ENCODE data around the gene TRIM56.
"Not testable (repeated sequence)": the region's sequence is repeated elsewhere in the genome, so short reads cannot be mapped to it uniquely, and the experiment has no call there.

The TRIM56 gene, protein sequence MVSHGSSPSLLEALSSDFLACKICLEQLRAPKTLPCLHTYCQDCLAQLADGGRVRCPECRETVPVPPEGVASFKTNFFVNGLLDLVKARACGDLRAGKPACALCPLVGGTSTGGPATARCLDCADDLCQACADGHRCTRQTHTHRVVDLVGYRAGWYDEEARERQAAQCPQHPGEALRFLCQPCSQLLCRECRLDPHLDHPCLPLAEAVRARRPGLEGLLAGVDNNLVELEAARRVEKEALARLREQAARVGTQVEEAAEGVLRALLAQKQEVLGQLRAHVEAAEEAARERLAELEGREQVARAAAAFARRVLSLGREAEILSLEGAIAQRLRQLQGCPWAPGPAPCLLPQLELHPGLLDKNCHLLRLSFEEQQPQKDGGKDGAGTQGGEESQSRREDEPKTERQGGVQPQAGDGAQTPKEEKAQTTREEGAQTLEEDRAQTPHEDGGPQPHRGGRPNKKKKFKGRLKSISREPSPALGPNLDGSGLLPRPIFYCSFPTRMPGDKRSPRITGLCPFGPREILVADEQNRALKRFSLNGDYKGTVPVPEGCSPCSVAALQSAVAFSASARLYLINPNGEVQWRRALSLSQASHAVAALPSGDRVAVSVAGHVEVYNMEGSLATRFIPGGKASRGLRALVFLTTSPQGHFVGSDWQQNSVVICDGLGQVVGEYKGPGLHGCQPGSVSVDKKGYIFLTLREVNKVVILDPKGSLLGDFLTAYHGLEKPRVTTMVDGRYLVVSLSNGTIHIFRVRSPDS

GRCh38 chr7:101085162-101085964 is at the start of gene TRIM56:
TSS of gene TRIM56 (plus strand) at chr7:101085481. CDS start at chr7:101087313, 1,832 bp downstream.
- peak; percentile 26 for DNase-seq

DNA sequence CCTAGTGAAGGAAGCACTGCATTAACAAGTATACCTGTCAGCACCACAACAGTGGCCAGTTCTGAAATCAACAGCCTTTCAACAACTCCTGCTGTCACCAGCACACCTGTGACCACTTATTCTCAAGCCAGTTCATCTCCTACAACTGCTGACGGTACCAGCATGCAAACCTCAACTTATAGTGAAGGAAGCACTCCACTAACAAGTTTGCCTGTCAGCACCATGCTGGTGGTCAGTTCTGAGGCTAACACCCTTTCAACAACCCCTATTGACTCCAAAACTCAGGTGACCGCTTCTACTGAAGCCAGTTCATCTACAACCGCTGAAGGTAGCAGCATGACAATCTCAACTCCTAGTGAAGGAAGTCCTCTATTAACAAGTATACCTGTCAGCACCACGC is 49.3 kb upstream of the TRIM56 start:
- no peak for DNase-seq

GRCh38 chr7:101041283-101041682 is 44.0 kb upstream of the TRIM56 start:
- not testable (repeated sequence) for DNase-seq

GRCh38 chr7:101058355-101058754 is 26.9 kb upstream of the TRIM56 start:
- no peak for DNase-seq

GRCh38 chr7:101059620-101059942 is 25.7 kb upstream of the TRIM56 start:
- DNase-seq: no peak

DNA sequence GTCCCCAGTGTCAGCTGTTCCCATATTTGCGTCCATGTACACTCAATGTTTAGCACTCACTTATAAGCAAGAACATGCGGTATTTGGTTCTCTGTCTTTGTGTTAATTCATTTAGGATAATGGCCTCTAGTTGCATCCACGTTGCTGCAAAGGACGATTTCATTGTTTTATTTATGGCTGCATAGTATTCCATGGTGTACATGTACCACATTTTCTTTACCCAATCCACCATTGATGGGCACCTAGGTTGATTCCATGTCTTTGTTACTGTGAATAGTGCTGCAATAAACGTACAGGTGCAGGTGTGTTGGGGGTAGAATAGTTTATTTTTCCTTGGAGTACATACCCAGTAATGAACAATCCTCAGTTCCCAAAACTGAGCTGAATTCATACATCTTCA is 24.3 kb upstream of the TRIM56 start:
- DNase-seq: no peak

DNA sequence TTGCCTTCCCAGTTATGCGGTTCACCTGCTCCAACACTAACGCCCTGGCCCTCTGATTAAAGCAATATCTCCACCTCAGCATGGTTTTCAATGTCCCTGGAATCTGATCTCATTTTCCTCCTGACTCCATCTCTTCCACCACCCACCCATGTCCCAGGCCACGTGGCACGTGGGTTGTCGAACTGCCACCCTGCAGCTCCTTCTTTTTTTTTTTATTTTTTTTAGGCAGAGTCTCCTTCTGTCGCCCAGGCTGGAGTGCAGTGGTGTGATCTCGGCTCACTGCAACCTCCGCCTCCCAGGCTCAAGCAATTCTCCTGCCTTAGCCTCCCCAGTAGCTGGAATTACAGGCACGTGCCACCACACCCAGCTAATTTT is 21.1 kb upstream of the TRIM56 start:
- DNase-seq: not testable (repeated sequence)

DNA sequence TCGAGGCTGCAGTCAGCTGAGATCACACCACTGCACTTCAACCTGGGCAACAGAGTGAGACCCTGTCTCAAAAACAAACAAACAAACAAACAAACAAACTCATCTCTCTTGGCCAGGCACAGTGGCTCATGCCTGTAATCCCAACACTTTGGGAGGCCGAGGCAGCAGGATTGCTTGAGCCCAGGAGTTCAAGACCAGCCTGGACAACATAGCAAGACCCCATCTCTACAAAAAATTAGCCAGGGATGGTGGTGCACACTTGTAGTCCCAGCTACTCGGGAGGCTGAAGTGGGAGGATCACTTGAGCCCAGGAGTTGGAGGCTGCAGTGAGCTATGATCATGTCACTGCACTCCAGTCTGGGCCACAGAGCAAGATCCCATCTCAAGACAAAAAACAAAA is 20.1 kb upstream of the TRIM56 start:
- not testable (repeated sequence) for DNase-seq

- DNase-seq: no peak
Observed at GRCh38 chr7:101066141-101066832, 19.0 kb upstream of the TRIM56 start.

- DNase-seq: no peak
Observed at GRCh38 chr7:101066833-101067177, 18.5 kb upstream of the TRIM56 start.

DNA sequence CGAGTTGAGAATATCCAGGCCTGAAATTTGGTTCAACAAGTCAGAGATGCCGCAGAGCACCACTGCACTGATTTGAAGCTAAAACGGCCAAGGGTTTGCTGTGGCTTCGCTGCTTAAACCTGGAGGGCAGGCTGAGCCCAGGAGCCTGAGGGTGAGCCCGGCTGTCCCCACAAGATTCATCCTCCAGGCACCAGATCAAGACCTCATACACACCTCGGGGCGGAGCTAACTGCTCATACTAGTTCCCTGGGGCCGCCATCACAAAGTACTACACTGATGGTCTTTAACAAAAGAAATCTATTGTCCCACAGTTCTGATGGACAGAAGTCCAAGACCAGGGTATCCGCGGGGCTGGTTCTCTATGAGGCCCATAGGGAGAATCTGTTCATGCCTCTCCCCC is 16.9 kb upstream of the TRIM56 start:
- no peak for DNase-seq

DNA sequence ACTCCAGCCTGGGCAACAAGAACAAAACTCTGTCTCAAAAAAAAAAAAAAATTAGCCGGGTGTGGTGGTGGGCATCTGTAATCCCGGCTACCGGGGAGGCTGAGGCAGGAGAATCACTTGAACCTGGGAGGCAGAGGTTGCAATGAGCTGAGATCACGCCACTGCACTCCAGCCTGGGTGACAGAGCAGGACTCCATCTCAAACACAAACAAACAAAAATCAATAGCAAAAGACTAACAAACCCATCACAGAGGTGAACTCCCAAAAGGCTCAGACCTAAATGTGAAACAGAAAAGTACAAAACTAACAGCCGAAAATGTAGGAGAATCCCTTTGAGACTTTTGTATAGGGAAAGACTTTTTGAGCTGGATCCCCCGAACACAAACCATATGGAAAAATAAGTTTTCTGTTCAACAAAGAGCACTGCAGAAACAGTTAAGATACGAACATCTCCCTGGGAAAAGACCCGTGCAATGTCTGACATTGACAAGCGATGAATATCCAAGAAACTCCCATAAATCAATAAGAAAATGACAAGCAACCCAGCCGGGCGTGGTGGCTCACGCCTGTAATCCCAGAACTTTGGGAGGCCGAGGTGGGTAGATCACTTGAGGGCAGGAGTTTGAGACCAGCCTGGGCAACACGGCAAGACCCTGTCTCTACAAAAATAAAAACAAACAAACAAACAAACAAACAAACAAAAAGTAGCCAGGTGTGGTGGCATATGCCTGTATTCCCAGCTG is 13.7 kb upstream of the TRIM56 start:
- not testable (repeated sequence) for DNase-seq

- DNase-seq: peak; percentile 3
Observed at GRCh38 chr7:101075646-101076045, 9.6 kb upstream of the TRIM56 start.

- DNase-seq: not testable (repeated sequence)
Observed at GRCh38 chr7:101076183-101076582, 9.1 kb upstream of the TRIM56 start.

- DNase-seq: peak; percentile 81
Observed at GRCh38 chr7:101077303-101078086, 7.8 kb upstream of the TRIM56 start.

DNA sequence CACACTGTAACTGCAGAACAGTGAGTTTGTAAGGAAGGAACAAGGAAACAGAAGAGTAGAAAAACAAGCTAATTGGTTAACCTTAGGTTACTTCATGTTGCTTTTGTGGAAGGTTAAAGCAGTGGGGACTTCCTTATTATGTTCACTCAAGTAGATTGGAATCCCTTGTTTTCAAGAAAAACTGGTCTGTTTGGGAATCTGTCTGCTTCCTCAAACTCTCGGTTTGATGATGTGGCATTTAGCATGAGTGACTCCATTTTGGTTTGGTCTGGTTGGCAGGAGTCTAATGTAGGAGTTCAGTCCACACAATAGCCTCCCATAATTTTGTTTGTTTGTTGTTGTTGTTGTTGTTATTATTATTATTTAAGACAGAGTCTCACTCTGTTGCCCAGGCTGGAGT is 3.8 kb upstream of the TRIM56 start:
- DNase-seq: no peak

DNA sequence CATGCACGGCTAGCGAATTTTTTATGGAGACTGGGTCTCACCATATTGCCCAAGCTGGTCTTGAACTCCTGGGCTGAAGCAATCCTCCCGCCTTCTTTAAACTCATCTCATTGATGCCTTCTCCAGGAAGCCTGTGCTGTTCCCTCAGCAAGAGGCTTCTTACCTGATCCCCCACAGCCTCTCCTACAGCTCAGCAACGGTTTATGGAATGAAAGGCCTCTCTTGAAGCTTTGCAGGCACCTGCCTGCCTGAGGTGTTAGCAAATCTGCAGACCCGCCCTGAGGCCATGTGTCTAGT is 468 bp upstream of the TRIM56 start:
- DNase-seq: no peak

GRCh38 chr7:101087334-101088068 is 2.2 kb downstream of the TRIM56 start:
- no peak for DNase-seq

DNA sequence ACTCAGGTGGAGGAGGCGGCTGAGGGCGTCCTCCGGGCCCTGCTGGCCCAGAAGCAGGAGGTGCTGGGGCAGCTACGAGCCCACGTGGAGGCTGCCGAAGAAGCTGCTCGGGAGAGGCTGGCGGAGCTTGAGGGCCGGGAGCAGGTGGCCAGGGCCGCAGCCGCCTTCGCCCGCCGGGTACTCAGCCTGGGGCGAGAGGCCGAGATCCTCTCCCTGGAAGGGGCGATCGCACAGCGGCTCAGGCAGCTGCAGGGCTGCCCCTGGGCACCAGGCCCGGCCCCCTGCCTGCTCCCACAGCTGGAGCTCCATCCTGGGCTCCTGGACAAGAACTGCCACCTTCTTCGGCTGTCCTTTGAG is 2.8 kb downstream of the TRIM56 start:
- no peak for DNase-seq

- DNase-seq: no peak
Observed at GRCh38 chr7:101088858-101089529, 3.7 kb downstream of the TRIM56 start.
